ENCODE results near the gene CEP250.

The CEP250 gene

GRCh38 chr20:35503841-35504561 lies 48.6 kb downstream of the CEP250 start:
- no CpG with 5 or more reads among the region's 16 CpGs for WGBS, 2 donors (ENCODE audit: extremely low coverage in 2 of 2, insufficient read length in 2 of 2, insufficient replicate concordance in 1 of 2)
- H4K91ac ChIP-seq (ENCODE audit: low read depth, low read length, poor library complexity), result peak overlapping the region; percentile 15
- H4K8ac ChIP-seq (ENCODE audit: low read depth, low read length), result no peak overlapping the region
- H3K27ac ChIP-seq (replicated peaks; ENCODE audit: low read length), result no peak overlapping the region
- no peak overlapping the region for H2AFZ ChIP-seq (ENCODE audit: low read length)
- H3K4me3 ChIP-seq (ENCODE audit: low read length in 2 of 2), result no peak overlapping the region
- H3K9me3 ChIP-seq (replicated peaks in 1 of 2; ENCODE audit: control insufficient read depth in 2 of 2, insufficient read depth in 1 of 2, low read depth in 1 of 2, low read length in 2 of 2), result no peaks in the 10 kb centered on the region
- no peak overlapping the region for H2BK15ac ChIP-seq (ENCODE audit: low read length)
- no peak overlapping the region for H2BK12ac ChIP-seq (ENCODE audit: low read length)
- H3K4me1 ChIP-seq (ENCODE audit: control insufficient read depth in 2 of 2, insufficient read depth in 1 of 2, low read depth in 1 of 2, low read length in 2 of 2), result no peaks in the 10 kb centered on the region
- no peak for DNase-seq (ENCODE audit: low spot score)
- H3K9ac ChIP-seq (ENCODE audit: low read depth, low read length, poor library complexity), result no peak overlapping the region
- H3K14ac ChIP-seq (ENCODE audit: low read length), result no peak overlapping the region
- H3K4ac ChIP-seq (ENCODE audit: low read length), result no peak overlapping the region
- H2BK120ac ChIP-seq (ENCODE audit: low read depth, low read length), result no peak overlapping the region
- no peak overlapping the region for H3K18ac ChIP-seq (ENCODE audit: low read length)
- H2BK5ac ChIP-seq (ENCODE audit: low read length), result no peak overlapping the region
- H3K4me2 ChIP-seq (ENCODE audit: insufficient read depth, low read length, poor library complexity, severe bottlenecking), result no peak overlapping the region
- H3K23ac ChIP-seq (ENCODE audit: low read depth, low read length, poor library complexity), result no peak overlapping the region
- peaks cover 55 to 96% of the 10 kb centered on the region in 2 donors for H3K36me3 ChIP-seq (replicated peaks in 1 of 2; ENCODE audit: control insufficient read depth in 2 of 2, insufficient read depth in 2 of 2, low read length in 2 of 2)
- H2AK5ac ChIP-seq (ENCODE audit: low read depth, low read length), result no peak overlapping the region
- no peaks in the 10 kb centered on the region for H3K27me3 ChIP-seq (ENCODE audit: control insufficient read depth in 3 of 3, insufficient read depth in 3 of 3, low read depth in 1 of 3, low read length in 3 of 3)
- no peaks in the 10 kb centered on the region for H3K79me1 ChIP-seq (ENCODE audit: low read depth, low read length)

DNA sequence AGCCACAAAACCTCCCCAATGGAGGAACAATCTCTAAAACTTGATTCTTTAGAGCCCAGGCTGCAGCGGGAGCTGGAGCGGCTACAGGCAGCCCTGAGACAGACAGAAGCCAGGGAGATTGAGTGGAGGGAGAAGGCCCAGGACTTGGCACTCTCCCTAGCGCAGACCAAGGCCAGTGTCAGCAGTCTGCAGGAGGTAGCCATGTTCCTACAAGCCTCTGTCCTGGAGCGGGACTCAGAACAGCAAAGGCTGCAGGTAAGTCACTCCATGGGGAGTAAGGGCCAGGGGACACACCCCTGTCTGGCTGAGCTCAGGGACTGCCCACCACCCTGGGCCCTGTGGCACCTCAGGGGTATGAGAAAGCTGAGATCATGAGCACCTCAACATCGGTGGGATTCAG lies 49.4 kb downstream of the CEP250 start:
- Histone ChIP-seq H4K91ac (ENCODE audit: low read depth, low read length, poor library complexity) (no peak overlapping the region), H3K27me3 (ENCODE audit: control insufficient read depth in 3 of 3, insufficient read depth in 3 of 3, low read depth in 1 of 3, low read length in 3 of 3) (no peaks in the 10 kb centered on the region), H3K4ac (ENCODE audit: low read length) (no peak overlapping the region), H3K4me2 (ENCODE audit: insufficient read depth, low read length, poor library complexity, severe bottlenecking) (no peak overlapping the region), H3K14ac (ENCODE audit: low read length) (no peak overlapping the region), H4K8ac (ENCODE audit: low read depth, low read length) (no peak overlapping the region), H3K79me1 (ENCODE audit: low read depth, low read length) (no peaks in the 10 kb centered on the region), H2AFZ (ENCODE audit: low read length) (no peak overlapping the region), H3K18ac (ENCODE audit: low read length) (no peak overlapping the region), H3K27ac (replicated peaks; ENCODE audit: low read length) (no peak overlapping the region), H2BK5ac (ENCODE audit: low read length) (no peak overlapping the region), H3K4me3 (ENCODE audit: low read length in 2 of 2) (no peak overlapping the region), H3K23ac (ENCODE audit: low read depth, low read length, poor library complexity) (no peak overlapping the region), H2BK15ac (ENCODE audit: low read length) (no peak overlapping the region), H3K36me3 (replicated peaks in 1 of 2; ENCODE audit: control insufficient read depth in 2 of 2, insufficient read depth in 2 of 2, low read length in 2 of 2) (peaks cover 54 to 97% of the 10 kb centered on the region in 2 donors), H2BK120ac (ENCODE audit: low read depth, low read length) (no peak overlapping the region), H2BK12ac (ENCODE audit: low read length) (no peak overlapping the region), H2AK5ac (ENCODE audit: low read depth, low read length) (no peak overlapping the region), H3K9ac (ENCODE audit: low read depth, low read length, poor library complexity) (no peak overlapping the region), H3K4me1 (ENCODE audit: control insufficient read depth in 2 of 2, insufficient read depth in 1 of 2, low read depth in 1 of 2, low read length in 2 of 2) (no peaks in the 10 kb centered on the region), H3K9me3 (replicated peaks in 1 of 2; ENCODE audit: control insufficient read depth in 2 of 2, insufficient read depth in 1 of 2, low read depth in 1 of 2, low read length in 2 of 2) (no peaks in the 10 kb centered on the region)
- DNase-seq (ENCODE audit: low spot score), result no peak
- no CpG with 5 or more reads among the region's 5 CpGs for WGBS, 2 donors (ENCODE audit: extremely low coverage in 2 of 2, insufficient read length in 2 of 2, insufficient replicate concordance in 1 of 2)

GRCh38 chr20:35506179-35506578 lies 50.8 kb downstream of the CEP250 start:
- H4K91ac ChIP-seq (ENCODE audit: low read depth, low read length, poor library complexity), result no peak overlapping the region
- no peak overlapping the region for H3K27ac ChIP-seq (replicated peaks; ENCODE audit: low read length)
- H2AK5ac ChIP-seq (ENCODE audit: low read depth, low read length), result no peak overlapping the region
- H3K9ac ChIP-seq (ENCODE audit: low read depth, low read length, poor library complexity), result no peak overlapping the region
- H3K14ac ChIP-seq (ENCODE audit: low read length), result no peak overlapping the region
- no peak overlapping the region for H2BK5ac ChIP-seq (ENCODE audit: low read length)
- no peak overlapping the region for H2BK12ac ChIP-seq (ENCODE audit: low read length)
- no peak for DNase-seq (ENCODE audit: low spot score)
- no peaks in the 10 kb centered on the region for H3K27me3 ChIP-seq (ENCODE audit: control insufficient read depth in 3 of 3, insufficient read depth in 3 of 3, low read depth in 1 of 3, low read length in 3 of 3)
- H3K79me1 ChIP-seq (ENCODE audit: low read depth, low read length), result no peaks in the 10 kb centered on the region
- no peak overlapping the region for H3K4me3 ChIP-seq (ENCODE audit: low read length in 2 of 2)
- no peaks in the 10 kb centered on the region for H3K4me1 ChIP-seq (ENCODE audit: control insufficient read depth in 2 of 2, insufficient read depth in 1 of 2, low read depth in 1 of 2, low read length in 2 of 2)
- H3K4ac ChIP-seq (ENCODE audit: low read length), result no peak overlapping the region
- no peak overlapping the region for H3K23ac ChIP-seq (ENCODE audit: low read depth, low read length, poor library complexity)
- H4K8ac ChIP-seq (ENCODE audit: low read depth, low read length), result no peak overlapping the region
- no peak overlapping the region for H2BK15ac ChIP-seq (ENCODE audit: low read length)
- peaks cover 56 to 97% of the 10 kb centered on the region in 2 donors for H3K36me3 ChIP-seq (replicated peaks in 1 of 2; ENCODE audit: control insufficient read depth in 2 of 2, insufficient read depth in 2 of 2, low read length in 2 of 2)
- H2BK120ac ChIP-seq (ENCODE audit: low read depth, low read length), result no peak overlapping the region
- no peak overlapping the region for H3K4me2 ChIP-seq (ENCODE audit: insufficient read depth, low read length, poor library complexity, severe bottlenecking)
- H2AFZ ChIP-seq (ENCODE audit: low read length), result no peak overlapping the region
- WGBS, 2 donors (ENCODE audit: extremely low coverage in 2 of 2, insufficient read length in 2 of 2, insufficient replicate concordance in 1 of 2), result no CpG with 5 or more reads among the region's 3 CpGs
- H3K9me3 ChIP-seq (replicated peaks in 1 of 2; ENCODE audit: control insufficient read depth in 2 of 2, insufficient read depth in 1 of 2, low read depth in 1 of 2, low read length in 2 of 2), result no peaks in the 10 kb centered on the region
- H3K18ac ChIP-seq (ENCODE audit: low read length), result no peak overlapping the region

DNA sequence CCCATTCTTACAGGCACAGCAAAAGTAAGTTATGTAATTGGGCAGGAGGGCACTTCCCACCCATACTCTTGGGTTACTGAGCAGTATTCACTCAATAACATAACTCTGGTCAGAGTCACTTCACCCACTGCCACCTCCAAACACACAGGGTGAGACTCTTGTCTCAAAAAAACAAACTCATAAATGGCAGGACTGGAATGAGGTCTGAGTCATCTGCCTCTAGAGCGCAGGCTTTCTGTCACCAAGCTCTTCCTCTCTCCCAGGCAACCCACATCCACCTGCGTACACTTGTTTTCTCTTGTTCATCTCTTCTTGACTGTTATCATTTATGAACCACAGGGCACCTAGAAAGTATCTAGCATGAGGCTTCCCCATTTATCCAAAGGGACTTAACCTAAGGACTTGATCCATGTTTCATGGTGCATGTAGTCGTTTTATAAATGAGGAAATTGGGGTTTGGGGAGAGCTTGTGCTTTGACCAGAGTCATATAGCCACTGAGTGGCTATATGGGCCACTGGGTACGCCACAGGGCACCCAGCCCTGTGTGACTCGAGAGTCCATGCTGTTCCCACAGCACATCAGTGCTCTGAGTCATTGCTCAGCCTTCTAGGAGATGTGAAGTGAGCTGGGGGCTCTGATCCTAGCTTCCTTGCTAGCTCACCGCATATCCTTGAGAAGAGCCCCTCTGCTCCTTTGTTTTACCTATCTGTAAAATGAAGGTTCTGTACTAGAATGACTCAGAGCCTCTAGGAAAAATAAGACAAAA lies 51.7 kb downstream of the CEP250 start:
- no peak overlapping the region for H2AFZ ChIP-seq (ENCODE audit: low read length)
- H2AK5ac ChIP-seq (ENCODE audit: low read depth, low read length), result no peak overlapping the region
- WGBS, 2 donors (ENCODE audit: extremely low coverage in 2 of 2, insufficient read length in 2 of 2, insufficient replicate concordance in 1 of 2), result no CpG with 5 or more reads among the region's 6 CpGs
- no peaks in the 10 kb centered on the region for H3K27me3 ChIP-seq (ENCODE audit: control insufficient read depth in 3 of 3, insufficient read depth in 3 of 3, low read depth in 1 of 3, low read length in 3 of 3)
- no peak overlapping the region for H3K4ac ChIP-seq (ENCODE audit: low read length)
- no peak overlapping the region for H2BK15ac ChIP-seq (ENCODE audit: low read length)
- no peak overlapping the region for H3K9ac ChIP-seq (ENCODE audit: low read depth, low read length, poor library complexity)
- no peak overlapping the region for H2BK5ac ChIP-seq (ENCODE audit: low read length)
- no peak overlapping the region for H3K23ac ChIP-seq (ENCODE audit: low read depth, low read length, poor library complexity)
- no peaks in the 10 kb centered on the region for H3K79me1 ChIP-seq (ENCODE audit: low read depth, low read length)
- H3K4me3 ChIP-seq (ENCODE audit: low read length in 2 of 2), result no peak overlapping the region
- no peak overlapping the region for H3K4me2 ChIP-seq (ENCODE audit: insufficient read depth, low read length, poor library complexity, severe bottlenecking)
- H3K27ac ChIP-seq (replicated peaks; ENCODE audit: low read length), result no peak overlapping the region
- H3K9me3 ChIP-seq (replicated peaks in 1 of 2; ENCODE audit: control insufficient read depth in 2 of 2, insufficient read depth in 1 of 2, low read depth in 1 of 2, low read length in 2 of 2), result no peaks in the 10 kb centered on the region
- no peak overlapping the region for H2BK12ac ChIP-seq (ENCODE audit: low read length)
- H3K14ac ChIP-seq (ENCODE audit: low read length), result no peak overlapping the region
- H4K91ac ChIP-seq (ENCODE audit: low read depth, low read length, poor library complexity), result no peak overlapping the region
- no peak for DNase-seq (ENCODE audit: low spot score)
- H3K18ac ChIP-seq (ENCODE audit: low read length), result no peak overlapping the region
- H4K8ac ChIP-seq (ENCODE audit: low read depth, low read length), result no peak overlapping the region
- H3K36me3 ChIP-seq (replicated peaks in 1 of 2; ENCODE audit: control insufficient read depth in 2 of 2, insufficient read depth in 2 of 2, low read length in 2 of 2), result peaks cover 59 to 97% of the 10 kb centered on the region in 2 donors
- no peak overlapping the region for H2BK120ac ChIP-seq (ENCODE audit: low read depth, low read length)
- no peaks in the 10 kb centered on the region for H3K4me1 ChIP-seq (ENCODE audit: control insufficient read depth in 2 of 2, insufficient read depth in 1 of 2, low read depth in 1 of 2, low read length in 2 of 2)

Measured in neuronal stem cell (in vitro differentiated cells).